ENCODE data around the gene FOXJ1. TPM values are rescaled to one million over a fixed set of nuclear protein-coding genes. Genes with fewer than 3 reads are reported as not detected.

The FOXJ1 gene
- total RNA-seq, 1 experiment from 2014 or later, result 4.0 TPM

DNA sequence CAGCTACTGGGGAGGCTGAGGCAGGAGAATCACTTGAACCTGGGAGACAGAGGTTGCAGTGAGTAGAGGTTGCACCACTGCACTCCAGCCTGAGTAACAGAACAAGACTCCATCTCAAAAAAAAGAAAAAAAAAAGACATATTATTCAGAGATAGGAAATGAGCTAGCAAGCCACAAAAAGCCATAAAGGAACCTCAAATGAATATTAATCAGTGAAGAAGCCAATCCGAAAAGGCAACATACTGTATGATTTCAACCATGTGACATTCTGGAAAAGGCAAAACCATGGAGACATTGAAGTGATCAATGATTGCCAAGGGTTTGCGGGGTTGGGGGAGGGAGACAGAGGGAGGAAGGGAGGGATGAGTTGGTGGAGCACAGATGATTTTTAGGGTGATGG lies 29.1 kb downstream of the FOXJ1 start:
- Mint-ChIP-seq H3K4me1 (peaks cover 0 to 2% of the 10 kb centered on the region in 2 experiments; a peak in 2 of 4 replicates), H3K9me3 (peaks cover 0 to 5% of the 10 kb centered on the region in 2 experiments; a peak in 1 of 5 replicates), H3K4me3 (no peak overlapping the region; a peak in 1 of 5 replicates), H3K36me3 (ENCODE audit: insufficient read depth in 1 of 3, low read depth in 3 of 3) (no peaks in the 10 kb centered on the region; a peak in 1 of 7 replicates), H3K27ac (no peak overlapping the region), H3K27me3 (ENCODE audit: low read depth) (no peaks in the 10 kb centered on the region)
- H2BK20ac ChIP-seq (ENCODE audit: low read depth, low read length, poor library complexity, severe bottlenecking), result no peak overlapping the region
- H4K5ac ChIP-seq (ENCODE audit: insufficient read length, low read depth, low read length), result no peak overlapping the region
- H4K20me1 ChIP-seq (ENCODE audit: control insufficient read depth, insufficient read depth, insufficient read length), result no peaks in the 10 kb centered on the region
- H4K8ac ChIP-seq (replicated peaks; ENCODE audit: insufficient read length, low read depth, low read length), result no peak overlapping the region
- H3K23me2 ChIP-seq (ENCODE audit: insufficient read length, low read depth, low read length, poor library complexity, severe bottlenecking), result no peaks in the 10 kb centered on the region
- no peak overlapping the region for H3T11ph ChIP-seq (ENCODE audit: low read length)
- no peak overlapping the region for H3K56ac ChIP-seq (ENCODE audit: insufficient read length, low read depth, low read length)
- no peak overlapping the region for H2BK120ac ChIP-seq (ENCODE audit: low read depth, low read length, poor library complexity, severe bottlenecking)
- no peak overlapping the region for H2AFZ ChIP-seq (ENCODE audit: low read length)
- H3K9ac ChIP-seq (ENCODE audit: extremely low read depth, insufficient read length, low read length), result no peak overlapping the region
- no peak overlapping the region for H4K91ac ChIP-seq (ENCODE audit: insufficient read length, low read depth, low read length)
- no peak overlapping the region for H3K14ac ChIP-seq (ENCODE audit: insufficient read depth, low read length)
- no peak overlapping the region for H3K4me2 ChIP-seq (ENCODE audit: insufficient read depth, insufficient read length, low read length)
- no peak overlapping the region for H2BK5ac ChIP-seq (ENCODE audit: insufficient read length, low read length)
- DNase-seq, result no peak
- H3K18ac ChIP-seq (ENCODE audit: insufficient read length, low read depth, low read length), result no peak overlapping the region
- no peaks in the 10 kb centered on the region for H3K79me1 ChIP-seq (ENCODE audit: insufficient read depth, low read depth, low read length, poor library complexity, severe bottlenecking)
- H2BK12ac ChIP-seq (ENCODE audit: insufficient read length, low read depth, low read length), result no peak overlapping the region
- H3K4me1 ChIP-seq (ENCODE audit: insufficient read depth, low read length), result no peaks in the 10 kb centered on the region
- H3K27me3 ChIP-seq (ENCODE audit: insufficient read depth, low read length), result no peaks in the 10 kb centered on the region
- H2AK5ac ChIP-seq (ENCODE audit: insufficient read length, low read length), result no peak overlapping the region
- TF ChIP-seq, protein P1, sequence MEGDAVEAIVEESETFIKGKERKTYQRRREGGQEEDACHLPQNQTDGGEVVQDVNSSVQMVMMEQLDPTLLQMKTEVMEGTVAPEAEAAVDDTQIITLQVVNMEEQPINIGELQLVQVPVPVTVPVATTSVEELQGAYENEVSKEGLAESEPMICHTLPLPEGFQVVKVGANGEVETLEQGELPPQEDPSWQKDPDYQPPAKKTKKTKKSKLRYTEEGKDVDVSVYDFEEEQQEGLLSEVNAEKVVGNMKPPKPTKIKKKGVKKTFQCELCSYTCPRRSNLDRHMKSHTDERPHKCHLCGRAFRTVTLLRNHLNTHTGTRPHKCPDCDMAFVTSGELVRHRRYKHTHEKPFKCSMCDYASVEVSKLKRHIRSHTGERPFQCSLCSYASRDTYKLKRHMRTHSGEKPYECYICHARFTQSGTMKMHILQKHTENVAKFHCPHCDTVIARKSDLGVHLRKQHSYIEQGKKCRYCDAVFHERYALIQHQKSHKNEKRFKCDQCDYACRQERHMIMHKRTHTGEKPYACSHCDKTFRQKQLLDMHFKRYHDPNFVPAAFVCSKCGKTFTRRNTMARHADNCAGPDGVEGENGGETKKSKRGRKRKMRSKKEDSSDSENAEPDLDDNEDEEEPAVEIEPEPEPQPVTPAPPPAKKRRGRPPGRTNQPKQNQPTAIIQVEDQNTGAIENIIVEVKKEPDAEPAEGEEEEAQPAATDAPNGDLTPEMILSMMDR (conservative IDR thresholded peaks at IDR 0.05), result no peak
- no peak overlapping the region for H2BK15ac ChIP-seq (ENCODE audit: low read depth, low read length)
- no CpG with 5 or more reads among the region's 2 CpGs for WGBS (ENCODE audit: extremely low coverage, insufficient read length, low lambda C conversion rate)
- no peaks in the 10 kb centered on the region for H3K9me3 ChIP-seq (ENCODE audit: control insufficient read depth, low read depth, low read length)
- H3K23ac ChIP-seq (ENCODE audit: insufficient read length, low read depth, low read length), result no peak overlapping the region
- H3K27ac ChIP-seq (ENCODE audit: insufficient read length, low read depth, low read length), result no peak overlapping the region
- H3K79me2 ChIP-seq (ENCODE audit: insufficient read depth, low read length), result no peaks in the 10 kb centered on the region
- H3K4ac ChIP-seq (ENCODE audit: low read depth, low read length), result no peak overlapping the region

All from H9 (cell line).